Neural progenitor cell (in vitro differentiated cells): ENCODE measurements around the gene UBXN11.

Experiments
- EZH2 ChIP-seq: fragments of 200-600 bp; sonication (generic); IDR thresholded peaks from 2 replicates; pipeline ENCODE4 v1.6.1; 2017; ENCODE audit warnings: antibody characterized with exemption, mild to moderate bottlenecking, moderate library complexity
- EZH2phosphoT487 ChIP-seq: fragments of 200-600 bp; sonication (generic); IDR thresholded peaks from 2 replicates; pipeline ENCODE4 v1.6.1; 2017; ENCODE audit warnings: antibody characterized with exemption
- TF ChIP-seq, protein P1 (sequence below): fragments of 200-600 bp; sonication (generic); IDR thresholded peaks from 2 replicates; pipeline ENCODE4 v1.5.1; 2017; ENCODE audit warnings: antibody characterized with exemption, mild to moderate bottlenecking

DNA sequence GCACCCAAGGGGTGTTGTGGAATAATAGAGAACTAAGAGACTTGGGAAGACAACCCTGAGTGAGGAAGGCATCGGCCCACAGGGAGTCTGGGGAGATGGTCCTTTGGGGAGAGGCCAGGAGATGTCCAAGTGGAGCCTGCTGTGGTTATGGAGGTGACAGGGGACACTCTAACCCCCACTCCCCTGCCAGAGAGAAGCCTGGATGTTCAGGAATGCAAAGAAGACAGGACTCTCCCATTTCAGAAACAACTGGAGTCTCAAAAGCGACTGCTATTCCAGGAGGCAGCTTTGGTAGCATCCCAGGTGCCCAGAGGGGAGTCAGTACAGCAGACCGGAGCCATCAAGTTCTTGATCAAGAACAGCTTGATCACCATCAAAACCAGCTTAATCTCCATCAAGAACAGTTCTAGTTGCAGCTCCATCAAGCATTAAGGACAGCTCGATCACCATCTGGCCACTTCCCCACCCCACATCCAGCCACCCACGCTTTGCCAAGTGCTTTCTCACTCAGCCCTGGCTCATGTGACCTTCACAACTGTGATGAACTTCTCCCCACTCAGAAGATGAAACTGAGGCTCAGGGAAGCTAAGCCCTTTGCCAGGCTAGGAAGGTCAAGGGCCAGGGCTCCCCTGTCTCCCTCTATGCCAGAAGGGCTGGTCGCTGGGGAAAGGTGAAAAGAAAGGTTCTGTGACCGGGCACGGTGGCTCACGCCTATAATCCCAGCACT is 12.1 kb upstream of the UBXN11 start:
- TF ChIP-seq EZH2phosphoT487 (no peak), EZH2 (no peak)
- TF ChIP-seq, protein P1, sequence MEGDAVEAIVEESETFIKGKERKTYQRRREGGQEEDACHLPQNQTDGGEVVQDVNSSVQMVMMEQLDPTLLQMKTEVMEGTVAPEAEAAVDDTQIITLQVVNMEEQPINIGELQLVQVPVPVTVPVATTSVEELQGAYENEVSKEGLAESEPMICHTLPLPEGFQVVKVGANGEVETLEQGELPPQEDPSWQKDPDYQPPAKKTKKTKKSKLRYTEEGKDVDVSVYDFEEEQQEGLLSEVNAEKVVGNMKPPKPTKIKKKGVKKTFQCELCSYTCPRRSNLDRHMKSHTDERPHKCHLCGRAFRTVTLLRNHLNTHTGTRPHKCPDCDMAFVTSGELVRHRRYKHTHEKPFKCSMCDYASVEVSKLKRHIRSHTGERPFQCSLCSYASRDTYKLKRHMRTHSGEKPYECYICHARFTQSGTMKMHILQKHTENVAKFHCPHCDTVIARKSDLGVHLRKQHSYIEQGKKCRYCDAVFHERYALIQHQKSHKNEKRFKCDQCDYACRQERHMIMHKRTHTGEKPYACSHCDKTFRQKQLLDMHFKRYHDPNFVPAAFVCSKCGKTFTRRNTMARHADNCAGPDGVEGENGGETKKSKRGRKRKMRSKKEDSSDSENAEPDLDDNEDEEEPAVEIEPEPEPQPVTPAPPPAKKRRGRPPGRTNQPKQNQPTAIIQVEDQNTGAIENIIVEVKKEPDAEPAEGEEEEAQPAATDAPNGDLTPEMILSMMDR: no peak
